ENCODE measurements around the gene SCTR.

The SCTR gene

GRCh38 chr2:119480718-119481142, 43.6 kb downstream of the SCTR start:
- H3K9me3 ChIP-seq (ENCODE audit: control insufficient read depth, insufficient read depth, low read length): no peaks in the 10 kb centered on the region
- no peak overlapping the region for H3K9ac ChIP-seq (ENCODE audit: low read depth, low read length)
- H3K4me3 ChIP-seq (ENCODE audit: low read depth, low read length): no peak overlapping the region
- H3K27ac ChIP-seq (ENCODE audit: low read depth, low read length): no peak overlapping the region
- H3K27me3 ChIP-seq (ENCODE audit: control insufficient read depth, insufficient read depth, low read length): no peaks in the 10 kb centered on the region
- H3K4me1 ChIP-seq (ENCODE audit: control insufficient read depth, insufficient read depth, low read length): peaks cover 3% of the 10 kb centered on the region; the same call in 1 of the 2 replicates
- no peaks in the 10 kb centered on the region for H3K36me3 ChIP-seq (ENCODE audit: control insufficient read depth, insufficient read depth, low read length)

- Histone ChIP-seq H3K4me1 (ENCODE audit: control insufficient read depth, insufficient read depth, low read length) (peaks cover 5% of the 10 kb centered on the region), H3K9me3 (ENCODE audit: control insufficient read depth, insufficient read depth, low read length) (no peaks in the 10 kb centered on the region), H3K27ac (ENCODE audit: low read depth, low read length) (no peak overlapping the region), H3K36me3 (ENCODE audit: control insufficient read depth, insufficient read depth, low read length) (no peaks in the 10 kb centered on the region), H3K9ac (ENCODE audit: low read depth, low read length) (no peak overlapping the region), H3K4me3 (ENCODE audit: low read depth, low read length) (no peak overlapping the region), H3K27me3 (ENCODE audit: control insufficient read depth, insufficient read depth, low read length) (no peaks in the 10 kb centered on the region)
Observed at GRCh38 chr2:119480184-119480583, 44.1 kb downstream of the SCTR start.

GRCh38 chr2:119478978-119479295, 45.3 kb downstream of the SCTR start:
- Histone ChIP-seq H3K27me3 (ENCODE audit: control insufficient read depth, insufficient read depth, low read length) (no peaks in the 10 kb centered on the region), H3K36me3 (ENCODE audit: control insufficient read depth, insufficient read depth, low read length) (no peaks in the 10 kb centered on the region), H3K27ac (ENCODE audit: low read depth, low read length) (no peak overlapping the region), H3K9me3 (ENCODE audit: control insufficient read depth, insufficient read depth, low read length) (no peaks in the 10 kb centered on the region), H3K4me3 (ENCODE audit: low read depth, low read length) (no peak overlapping the region), H3K4me1 (ENCODE audit: control insufficient read depth, insufficient read depth, low read length) (peaks cover 11% of the 10 kb centered on the region), H3K9ac (ENCODE audit: low read depth, low read length) (no peak overlapping the region)

DNA sequence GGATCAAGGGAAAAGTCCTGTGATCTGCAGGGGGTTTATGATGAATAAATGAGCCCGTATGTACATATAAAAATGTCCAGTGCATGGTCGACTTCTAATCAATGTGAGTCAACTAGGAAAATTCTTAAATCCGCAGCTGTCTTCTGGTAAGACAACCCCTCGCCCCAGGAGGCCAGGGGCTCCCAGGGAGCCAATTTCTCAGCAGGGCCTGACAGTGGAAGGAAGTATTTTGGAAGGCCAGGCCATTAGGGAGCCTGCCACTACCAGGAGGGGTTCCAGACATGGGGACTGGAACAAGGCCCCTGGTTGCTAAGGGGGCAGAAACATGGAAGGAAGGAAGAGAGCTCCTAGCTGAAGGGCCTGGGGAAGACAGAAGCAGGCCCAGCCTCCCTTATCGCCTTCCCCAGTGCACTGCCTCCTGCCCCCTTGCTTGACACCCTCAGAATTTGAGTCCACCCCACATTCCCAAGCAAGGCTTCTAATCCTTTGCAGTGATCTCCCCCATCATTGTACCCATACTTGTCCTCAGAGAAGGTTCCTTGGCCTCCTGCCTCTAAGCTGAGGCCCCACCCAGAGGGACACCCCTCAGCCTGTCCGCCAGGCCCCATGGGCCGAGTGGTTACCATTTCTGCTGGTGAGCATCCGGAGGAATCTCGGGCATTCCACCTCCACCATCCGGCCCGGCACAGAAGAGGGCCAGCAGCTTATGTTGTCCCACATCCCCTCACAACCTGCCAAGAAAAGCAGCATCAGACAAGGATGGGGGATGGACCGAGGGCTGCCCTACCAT, 45.9 kb downstream of the SCTR start:
- no peaks in the 10 kb centered on the region for H3K9me3 ChIP-seq (ENCODE audit: control insufficient read depth, insufficient read depth, low read length)
- H3K9ac ChIP-seq (ENCODE audit: low read depth, low read length): no peak overlapping the region
- no peak overlapping the region for H3K27ac ChIP-seq (ENCODE audit: low read depth, low read length)
- no peaks in the 10 kb centered on the region for H3K36me3 ChIP-seq (ENCODE audit: control insufficient read depth, insufficient read depth, low read length)
- H3K4me1 ChIP-seq (ENCODE audit: control insufficient read depth, insufficient read depth, low read length): peaks cover 11% of the 10 kb centered on the region
- H3K27me3 ChIP-seq (ENCODE audit: control insufficient read depth, insufficient read depth, low read length): no peaks in the 10 kb centered on the region
- no peak overlapping the region for H3K4me3 ChIP-seq (ENCODE audit: low read depth, low read length)

DNA sequence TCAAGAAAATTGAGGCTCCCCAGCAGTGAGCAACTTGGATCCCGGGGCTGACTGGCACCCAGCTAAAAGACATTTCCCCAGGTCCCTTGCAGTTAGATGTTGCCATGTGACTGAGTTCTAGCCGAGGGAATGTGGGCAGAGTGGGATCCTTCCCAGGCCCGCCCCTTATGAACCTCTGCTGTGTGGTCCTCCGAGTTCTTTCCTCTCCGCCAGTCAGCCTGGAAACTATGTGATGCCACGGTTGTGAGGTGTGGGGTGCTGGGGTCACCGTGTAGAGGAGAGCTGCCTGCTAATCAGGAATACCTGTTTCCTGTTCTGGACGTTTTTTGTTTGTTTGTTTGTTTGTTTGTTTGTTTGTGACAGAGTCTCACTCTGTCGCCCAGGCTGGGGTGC, 47.2 kb downstream of the SCTR start:
- Histone ChIP-seq H3K9me3 (ENCODE audit: control insufficient read depth, insufficient read depth, low read length) (no peaks in the 10 kb centered on the region), H3K27me3 (ENCODE audit: control insufficient read depth, insufficient read depth, low read length) (no peaks in the 10 kb centered on the region), H3K4me1 (ENCODE audit: control insufficient read depth, insufficient read depth, low read length) (peaks cover 11% of the 10 kb centered on the region), H3K36me3 (ENCODE audit: control insufficient read depth, insufficient read depth, low read length) (no peaks in the 10 kb centered on the region), H3K9ac (ENCODE audit: low read depth, low read length) (no peak overlapping the region), H3K27ac (ENCODE audit: low read depth, low read length) (no peak overlapping the region), H3K4me3 (ENCODE audit: low read depth, low read length) (no peak overlapping the region)

GRCh38 chr2:119476301-119477112, 47.8 kb downstream of the SCTR start:
- Histone ChIP-seq H3K9me3 (ENCODE audit: control insufficient read depth, insufficient read depth, low read length) (no peaks in the 10 kb centered on the region), H3K36me3 (ENCODE audit: control insufficient read depth, insufficient read depth, low read length) (no peaks in the 10 kb centered on the region), H3K4me3 (ENCODE audit: low read depth, low read length) (no peak overlapping the region), H3K9ac (ENCODE audit: low read depth, low read length) (no peak overlapping the region), H3K4me1 (ENCODE audit: control insufficient read depth, insufficient read depth, low read length) (peaks cover 11% of the 10 kb centered on the region), H3K27me3 (ENCODE audit: control insufficient read depth, insufficient read depth, low read length) (no peaks in the 10 kb centered on the region), H3K27ac (ENCODE audit: low read depth, low read length) (no peak overlapping the region)

GRCh38 chr2:119475857-119476244, 48.4 kb downstream of the SCTR start:
- no peaks in the 10 kb centered on the region for H3K9me3 ChIP-seq (ENCODE audit: control insufficient read depth, insufficient read depth, low read length)
- H3K9ac ChIP-seq (ENCODE audit: low read depth, low read length): no peak overlapping the region
- H3K4me3 ChIP-seq (ENCODE audit: low read depth, low read length): no peak overlapping the region
- no peaks in the 10 kb centered on the region for H3K27me3 ChIP-seq (ENCODE audit: control insufficient read depth, insufficient read depth, low read length)
- no peak overlapping the region for H3K27ac ChIP-seq (ENCODE audit: low read depth, low read length)
- H3K4me1 ChIP-seq (ENCODE audit: control insufficient read depth, insufficient read depth, low read length): peaks cover 11% of the 10 kb centered on the region
- H3K36me3 ChIP-seq (ENCODE audit: control insufficient read depth, insufficient read depth, low read length): no peaks in the 10 kb centered on the region

- no peaks in the 10 kb centered on the region for H3K9me3 ChIP-seq (ENCODE audit: control insufficient read depth, insufficient read depth, low read length)
- no peaks in the 10 kb centered on the region for H3K27me3 ChIP-seq (ENCODE audit: control insufficient read depth, insufficient read depth, low read length)
- no peak overlapping the region for H3K9ac ChIP-seq (ENCODE audit: low read depth, low read length)
- peaks cover 11% of the 10 kb centered on the region for H3K4me1 ChIP-seq (ENCODE audit: control insufficient read depth, insufficient read depth, low read length)
- no peak overlapping the region for H3K4me3 ChIP-seq (ENCODE audit: low read depth, low read length)
- no peaks in the 10 kb centered on the region for H3K36me3 ChIP-seq (ENCODE audit: control insufficient read depth, insufficient read depth, low read length)
- H3K27ac ChIP-seq (ENCODE audit: low read depth, low read length): no peak overlapping the region
Observed at GRCh38 chr2:119475225-119475856, 48.9 kb downstream of the SCTR start.

GRCh38 chr2:119474371-119475224, 49.7 kb downstream of the SCTR start:
- peaks cover 16% of the 10 kb centered on the region for H3K4me1 ChIP-seq (ENCODE audit: control insufficient read depth, insufficient read depth, low read length)

DNA sequence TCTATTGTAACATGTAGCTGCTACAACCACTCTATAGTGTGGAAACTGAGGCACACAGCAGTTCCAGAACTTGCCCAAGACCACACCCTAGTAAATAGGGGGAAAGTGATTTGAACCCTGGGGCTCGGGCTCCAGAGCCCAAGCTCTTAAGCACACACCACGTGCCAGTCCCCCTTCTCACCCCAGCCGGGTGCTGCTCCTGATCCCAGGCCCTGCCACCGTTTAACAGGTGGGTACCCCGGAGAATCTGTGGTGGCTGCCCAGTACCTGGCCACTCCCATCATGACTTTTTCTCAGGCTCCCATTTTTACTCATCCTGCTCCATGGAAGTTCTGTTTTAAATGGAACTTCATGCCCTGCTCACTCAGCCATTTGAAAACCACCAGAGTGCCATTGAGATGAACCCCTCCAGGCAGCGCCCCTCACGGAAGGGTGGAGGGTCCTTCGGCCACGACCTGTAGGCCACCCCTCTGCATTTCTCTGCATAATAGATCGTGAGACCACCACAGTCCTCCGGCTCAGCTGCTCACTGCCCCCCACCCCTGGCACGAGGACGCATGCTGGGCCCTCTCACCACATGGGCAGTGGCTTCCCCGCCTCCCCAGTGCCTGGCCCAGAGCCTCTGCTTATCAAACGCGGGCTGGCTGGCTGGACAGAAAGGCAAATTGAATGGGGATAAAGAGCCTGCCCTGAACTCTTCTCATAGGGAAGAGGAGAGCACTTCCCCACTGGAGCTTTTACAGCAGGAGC, 50.5 kb downstream of the SCTR start:
- Histone ChIP-seq H3K9me3 (ENCODE audit: control insufficient read depth, insufficient read depth, low read length) (no peaks in the 10 kb centered on the region), H3K4me1 (ENCODE audit: control insufficient read depth, insufficient read depth, low read length) (peaks cover 17% of the 10 kb centered on the region), H3K27ac (ENCODE audit: low read depth, low read length) (no peak overlapping the region), H3K4me3 (ENCODE audit: low read depth, low read length) (no peak overlapping the region), H3K9ac (ENCODE audit: low read depth, low read length) (no peak overlapping the region), H3K36me3 (ENCODE audit: control insufficient read depth, insufficient read depth, low read length) (no peaks in the 10 kb centered on the region), H3K27me3 (ENCODE audit: control insufficient read depth, insufficient read depth, low read length) (no peaks in the 10 kb centered on the region)

More at GRCh38 chr2:119474371-119475224, 49.7 kb downstream of the SCTR start:
- Histone ChIP-seq H3K9me3 (ENCODE audit: control insufficient read depth, insufficient read depth, low read length) (no peaks in the 10 kb centered on the region), H3K9ac (ENCODE audit: low read depth, low read length) (no peak overlapping the region), H3K27ac (ENCODE audit: low read depth, low read length) (no peak overlapping the region), H3K4me3 (ENCODE audit: low read depth, low read length) (no peak overlapping the region), H3K27me3 (ENCODE audit: control insufficient read depth, insufficient read depth, low read length) (no peaks in the 10 kb centered on the region), H3K36me3 (ENCODE audit: control insufficient read depth, insufficient read depth, low read length) (no peaks in the 10 kb centered on the region)

All from HUES48 (cell line).